DOHH2 (cell line): Measurements from ENCODE around the gene ASTE1.
"Not testable (repeated sequence)": the region's sequence is repeated elsewhere in the genome, so short reads cannot be mapped to it uniquely, and the experiment has no call there.

Experiments used
- H3F3A ChIP-seq: fragments of 200-600 bp; sonication (generic), shearing (Covaris generic); 2 replicates; pipeline ENCODE4 v1.6.0; 2016; ENCODE audit warnings: antibody characterized with exemption, mild to moderate bottlenecking; ENCODE audit not compliant: control insufficient read depth, insufficient read depth
- H3K27ac ChIP-seq: fragments of 200-600 bp; sonication (generic); 2 replicates; pipeline ENCODE4 v1.5.1; 2014; ENCODE audit warnings: low read depth, mild to moderate bottlenecking, low read length, moderate library complexity
- H3K27me3 ChIP-seq: fragments of 200-600 bp; sonication (generic); 2 replicates; pipeline ENCODE4 v1.6.1; 2014; ENCODE audit warnings: mild to moderate bottlenecking, low read length, mixed read lengths; ENCODE audit not compliant: control insufficient read depth
- H3K36me3 ChIP-seq: fragments of 200-600 bp; sonication (generic); 2 replicates; pipeline ENCODE4 v1.6.1; 2014; ENCODE audit warnings: mild to moderate bottlenecking, low read length, moderate library complexity, mixed read lengths; ENCODE audit not compliant: control insufficient read depth
- H3K4me1 ChIP-seq: fragments of 200-600 bp; sonication (generic); 2 replicates; pipeline ENCODE4 v1.6.1; 2014; ENCODE audit warnings: mild to moderate bottlenecking, low read length, mixed read lengths; ENCODE audit not compliant: control insufficient read depth
- H3K4me2 ChIP-seq: fragments of 200-600 bp; sonication (generic); 2 replicates; pipeline ENCODE4 v1.6.0; 2014; ENCODE audit warnings: mild to moderate bottlenecking, low read length, moderate library complexity
- H3K4me3 ChIP-seq: fragments of 200-600 bp; sonication (generic); 2 replicates; pipeline ENCODE4 v1.5.1; 2014; ENCODE audit warnings: mild to moderate bottlenecking, low read length, mixed read lengths
- H3K79me2 ChIP-seq: fragments of 200-600 bp; sonication (generic); 2 replicates; pipeline ENCODE4 v1.6.1; 2014; ENCODE audit warnings: mild to moderate bottlenecking, low read length, mixed read lengths; ENCODE audit not compliant: control insufficient read depth
- H3K9me2 ChIP-seq: fragments of 200-600 bp; sonication (generic); replicated peaks from 2 replicates; pipeline ENCODE4 v1.6.1; 2014; ENCODE audit warnings: mild to moderate bottlenecking, low read length, mixed read lengths; ENCODE audit not compliant: control insufficient read depth
- H3K9me3 ChIP-seq: fragments of 200-600 bp; sonication (generic); 2 replicates; pipeline ENCODE4 v1.6.1; 2014; ENCODE audit warnings: antibody characterized with exemption, low read length, mixed read lengths; ENCODE audit not compliant: control insufficient read depth, insufficient read depth
- H4K20me1 ChIP-seq: fragments of 200-600 bp; sonication (generic); 2 replicates; pipeline ENCODE4 v1.6.0; 2014; ENCODE audit warnings: low read depth, mild to moderate bottlenecking, antibody characterized with exemption, low read length, moderate library complexity; ENCODE audit not compliant: control insufficient read depth, insufficient read depth
- EZH2phosphoT487 ChIP-seq: fragments of 200-600 bp; sonication (generic); IDR thresholded peaks from 2 replicates; pipeline ENCODE4 v1.6.1; 2017; ENCODE audit warnings: borderline replicate concordance, mild to moderate bottlenecking, antibody characterized with exemption, low read length, moderate library complexity, mixed read lengths
- TF ChIP-seq, protein P1 (sequence below): fragments of 200-600 bp; sonication (generic); IDR thresholded peaks from one replicate; pipeline ENCODE4 v1.5.1; 2014; ENCODE audit warnings: antibody characterized with exemption, mild to moderate bottlenecking, low read depth, low read length; ENCODE audit not compliant: poor library complexity, severe bottlenecking

ASTE1 gene

DNA sequence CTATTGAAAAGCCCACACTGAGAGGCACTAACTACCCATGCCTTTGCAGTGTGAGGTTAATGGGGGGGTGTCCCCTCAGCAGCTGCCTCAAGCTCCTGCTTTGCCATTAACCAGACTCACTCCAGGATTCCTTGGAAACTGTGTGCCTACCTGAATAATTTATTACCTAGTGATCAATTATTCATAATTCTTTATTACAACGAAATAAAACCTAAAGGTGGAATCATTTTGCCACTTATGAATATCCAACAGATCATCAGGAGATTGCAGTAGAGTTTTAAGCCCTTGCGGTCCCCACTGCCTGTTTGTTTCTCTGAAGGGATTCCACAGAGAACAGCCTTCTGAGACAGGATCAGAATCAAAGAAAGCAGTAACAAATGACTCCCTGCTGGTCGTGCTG lies 23.4 kb upstream of the ASTE1 start:
- Histone ChIP-seq H3F3A (no peaks in the 10 kb centered on the region), H3K4me2 (no peak overlapping the region), H3K27ac (no peak overlapping the region), H4K20me1 (no peaks in the 10 kb centered on the region), H3K4me1 (no peaks in the 10 kb centered on the region), H3K36me3 (no peaks in the 10 kb centered on the region), H3K79me2 (no peaks in the 10 kb centered on the region), H3K27me3 (no peaks in the 10 kb centered on the region), H3K9me2 (no peaks in the 10 kb centered on the region), H3K9me3 (no peaks in the 10 kb centered on the region), H3K4me3 (no peak overlapping the region)
- TF ChIP-seq EZH2phosphoT487 = no peak
- TF ChIP-seq, protein P1, sequence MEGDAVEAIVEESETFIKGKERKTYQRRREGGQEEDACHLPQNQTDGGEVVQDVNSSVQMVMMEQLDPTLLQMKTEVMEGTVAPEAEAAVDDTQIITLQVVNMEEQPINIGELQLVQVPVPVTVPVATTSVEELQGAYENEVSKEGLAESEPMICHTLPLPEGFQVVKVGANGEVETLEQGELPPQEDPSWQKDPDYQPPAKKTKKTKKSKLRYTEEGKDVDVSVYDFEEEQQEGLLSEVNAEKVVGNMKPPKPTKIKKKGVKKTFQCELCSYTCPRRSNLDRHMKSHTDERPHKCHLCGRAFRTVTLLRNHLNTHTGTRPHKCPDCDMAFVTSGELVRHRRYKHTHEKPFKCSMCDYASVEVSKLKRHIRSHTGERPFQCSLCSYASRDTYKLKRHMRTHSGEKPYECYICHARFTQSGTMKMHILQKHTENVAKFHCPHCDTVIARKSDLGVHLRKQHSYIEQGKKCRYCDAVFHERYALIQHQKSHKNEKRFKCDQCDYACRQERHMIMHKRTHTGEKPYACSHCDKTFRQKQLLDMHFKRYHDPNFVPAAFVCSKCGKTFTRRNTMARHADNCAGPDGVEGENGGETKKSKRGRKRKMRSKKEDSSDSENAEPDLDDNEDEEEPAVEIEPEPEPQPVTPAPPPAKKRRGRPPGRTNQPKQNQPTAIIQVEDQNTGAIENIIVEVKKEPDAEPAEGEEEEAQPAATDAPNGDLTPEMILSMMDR = no peak

DNA sequence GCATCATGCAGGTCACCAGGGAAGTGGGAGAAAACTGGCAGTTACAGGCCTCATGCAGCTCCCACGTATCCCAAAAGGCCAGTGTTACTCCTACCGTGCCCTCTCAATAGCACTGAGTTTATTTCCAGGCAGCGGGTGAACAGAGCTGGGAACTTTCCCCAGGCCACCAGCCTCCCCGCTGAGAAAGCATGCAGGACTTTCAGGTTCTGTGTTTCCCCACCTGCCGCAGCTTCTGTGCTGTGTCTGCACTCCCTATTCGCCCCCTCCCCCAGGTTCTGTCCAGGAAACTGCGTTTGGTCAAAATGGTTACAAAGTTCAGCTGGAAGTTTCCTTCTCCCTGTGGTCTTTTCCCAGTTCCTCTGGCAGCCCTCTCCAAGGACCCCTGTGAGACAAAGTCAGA lies 21.4 kb upstream of the ASTE1 start:
- no peaks in the 10 kb centered on the region for H3K27me3 ChIP-seq
- H3K9me2 ChIP-seq = no peaks in the 10 kb centered on the region
- no peak overlapping the region for H3K27ac ChIP-seq
- no peaks in the 10 kb centered on the region for H4K20me1 ChIP-seq
- no peak overlapping the region for H3K4me3 ChIP-seq
- no peaks in the 10 kb centered on the region for H3K79me2 ChIP-seq
- H3K36me3 ChIP-seq = no peaks in the 10 kb centered on the region
- H3K4me2 ChIP-seq = no peak overlapping the region
- H3K9me3 ChIP-seq = no peaks in the 10 kb centered on the region
- H3K4me1 ChIP-seq = no peaks in the 10 kb centered on the region
- TF ChIP-seq, protein P1 = no peak
- TF ChIP-seq EZH2phosphoT487 = no peak
- no peaks in the 10 kb centered on the region for H3F3A ChIP-seq

DNA sequence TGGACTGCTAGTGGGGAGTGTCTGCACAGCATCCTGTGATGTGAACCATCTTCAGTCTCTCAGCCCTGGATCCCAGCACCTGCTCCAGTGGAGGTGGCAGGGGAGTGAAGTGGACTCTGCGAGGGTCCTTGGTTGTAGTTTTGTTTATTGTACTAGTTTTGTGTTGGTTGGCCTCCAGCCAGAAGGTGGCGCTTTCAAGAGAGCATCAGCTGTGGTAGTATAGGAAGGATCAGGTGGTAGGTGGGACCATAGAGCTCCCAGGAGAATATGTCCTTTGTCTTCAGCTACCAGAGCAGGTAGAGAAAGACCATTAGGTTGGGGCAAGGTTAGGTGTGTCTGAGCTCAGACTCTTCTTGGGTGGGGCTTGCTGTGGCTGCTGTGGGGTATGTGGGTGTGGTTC lies 21.0 kb upstream of the ASTE1 start:
- Histone ChIP-seq H3K27me3 (no peaks in the 10 kb centered on the region), H3K4me1 (no peaks in the 10 kb centered on the region), H4K20me1 (no peaks in the 10 kb centered on the region), H3K4me2 (no peak overlapping the region), H3K9me2 (no peaks in the 10 kb centered on the region), H3K9me3 (no peaks in the 10 kb centered on the region), H3F3A (no peaks in the 10 kb centered on the region), H3K27ac (no peak overlapping the region), H3K79me2 (no peaks in the 10 kb centered on the region), H3K4me3 (no peak overlapping the region), H3K36me3 (no peaks in the 10 kb centered on the region)
- TF ChIP-seq, protein P1 = peak; percentile 38
- TF ChIP-seq EZH2phosphoT487 = no peak

DNA sequence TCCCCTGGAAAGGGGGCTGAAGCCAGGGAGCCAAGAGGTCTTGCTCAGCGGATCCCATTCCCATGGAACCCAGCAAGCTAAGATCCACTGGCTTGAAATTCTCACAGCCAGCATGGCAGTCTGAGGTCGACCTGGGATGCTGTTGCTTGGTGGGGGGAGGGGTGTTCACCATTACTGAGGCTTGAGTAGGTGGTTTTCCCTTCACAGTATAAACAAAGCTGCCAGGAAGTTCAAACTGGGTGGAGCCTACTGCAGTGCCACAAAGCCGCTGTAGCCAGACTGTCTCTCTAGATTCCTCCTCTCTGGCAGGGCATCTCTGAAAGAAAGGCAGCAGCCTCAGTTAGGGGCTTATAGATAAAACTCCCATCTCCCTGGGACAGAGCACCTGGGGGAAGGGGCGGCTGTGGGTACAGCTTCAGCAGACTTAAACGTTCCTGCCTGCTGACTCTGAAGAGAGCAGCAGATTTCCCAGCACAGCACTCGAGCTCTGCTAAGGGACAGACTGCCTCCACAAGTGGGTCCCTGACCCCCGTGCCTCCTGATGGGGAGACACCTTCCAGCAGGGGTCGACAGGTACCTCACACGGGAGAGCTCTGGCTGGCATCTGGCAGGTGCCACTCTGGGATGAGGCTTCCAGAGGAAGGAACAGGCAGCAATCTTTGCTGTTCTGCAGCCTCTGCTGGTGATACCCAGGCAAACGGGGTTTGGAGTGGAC lies 15.8 kb upstream of the ASTE1 start:
- H3K4me2 ChIP-seq, H3F3A ChIP-seq, H3K9me2 ChIP-seq, H3K79me2 ChIP-seq, H3K27me3 ChIP-seq, H3K27ac ChIP-seq, H3K9me3 ChIP-seq, H3K4me3 ChIP-seq, H4K20me1 ChIP-seq, H3K36me3 ChIP-seq, H3K4me1 ChIP-seq: not testable (repeated sequence)
